ENCODE results near the gene POLR3A. TPM values are rescaled to one million over a fixed set of nuclear protein-coding genes. Genes with fewer than 3 reads are reported as not detected.

The POLR3A gene
- polyA plus RNA-seq, 1 of the 3 experiments (the other 2 are of a cell fraction), result 10.8 TPM

- no peaks in the 10 kb centered on the region for H3K9me3 ChIP-seq
- WGBS (ENCODE audit: low lambda C conversion rate), result 98% methylated on average over 4 of the region's 6 CpGs
- H4K20me1 ChIP-seq (ENCODE audit: insufficient read depth), result no peaks in the 10 kb centered on the region
- TF ChIP-seq EZH2phosphoT487 (IDR thresholded peaks at IDR 0.05; ENCODE audit: borderline replicate concordance, low read depth), result no peak
- TF ChIP-seq FOXJ3 (CRISPR knock-in tag; IDR thresholded peaks at IDR 0.05), result no peak
- TF ChIP-seq ZBTB33 (IDR thresholded peaks at IDR 0.05; ENCODE audit: borderline replicate concordance, low read depth), result no peak
- no peak for TF ChIP-seq NFIC (IDR thresholded peaks at IDR 0.05; ENCODE audit: borderline replicate concordance)
- no peak for DNase-seq
- no peaks in the 10 kb centered on the region; the same call in 1 of the 2 replicates for H3K79me2 ChIP-seq (ENCODE audit: insufficient read depth)
- H3K9me2 ChIP-seq, result no peaks in the 10 kb centered on the region
- no peak overlapping the region for H3K27ac ChIP-seq (ENCODE audit: low read depth in 2 of 2, low read length in 1 of 2)
- ChIA-PET POLR2A (no interaction called here), CTCF (interaction anchor here (0.7 kb wide), 1 partner anchor 128 kb away, joined by 3 read pairs; no protein-coding TSS in a partner anchor)
- no peaks in the 10 kb centered on the region for H3K27me3 ChIP-seq (ENCODE audit: insufficient read depth)
- H3K36me3 ChIP-seq (replicated peaks in 1 of 2; ENCODE audit: control insufficient read depth in 1 of 2, insufficient read depth in 2 of 2, low read length in 1 of 2), result peaks cover 78 to 87% of the 10 kb centered on the region in 2 experiments
- no peak overlapping the region for H3K4me3 ChIP-seq (ENCODE audit: low read depth in 2 of 2, low read length in 1 of 2)
- H3K9ac ChIP-seq, result no peak overlapping the region
- no peaks in the 10 kb centered on the region for H3F3A ChIP-seq (replicated peaks; ENCODE audit: insufficient read depth)
- H3K4me2 ChIP-seq, result no peak overlapping the region
- no peak overlapping the region for H2AFZ ChIP-seq (ENCODE audit: low read depth)
- H3K4me1 ChIP-seq (ENCODE audit: control insufficient read depth in 1 of 2, insufficient read depth in 2 of 2, low read depth in 1 of 2, low read length in 1 of 2), result no peaks in the 10 kb centered on the region
Measured at GRCh38 chr10:78009662-78010061, 19.7 kb downstream of the POLR3A start.

GRCh38 chr10:78007172-78007571 lies 22.1 kb downstream of the POLR3A start:
- Histone ChIP-seq H4K20me1 (ENCODE audit: insufficient read depth) (no peaks in the 10 kb centered on the region), H3K79me2 (ENCODE audit: insufficient read depth) (no peaks in the 10 kb centered on the region; the same call in 1 of the 2 replicates), H3K4me1 (ENCODE audit: control insufficient read depth in 1 of 2, insufficient read depth in 2 of 2, low read depth in 1 of 2, low read length in 1 of 2) (no peaks in the 10 kb centered on the region), H3K4me3 (ENCODE audit: low read depth in 2 of 2, low read length in 1 of 2) (no peak overlapping the region), H3K9me3 (no peaks in the 10 kb centered on the region), H3K27ac (ENCODE audit: low read depth in 2 of 2, low read length in 1 of 2) (no peak overlapping the region), H3K36me3 (replicated peaks in 1 of 2; ENCODE audit: control insufficient read depth in 1 of 2, insufficient read depth in 2 of 2, low read length in 1 of 2) (peaks cover 78 to 81% of the 10 kb centered on the region in 2 experiments), H3F3A (replicated peaks; ENCODE audit: insufficient read depth) (no peaks in the 10 kb centered on the region), H3K9me2 (no peaks in the 10 kb centered on the region), H3K9ac (no peak overlapping the region), H3K4me2 (no peak overlapping the region), H2AFZ (ENCODE audit: low read depth) (no peak overlapping the region), H3K27me3 (ENCODE audit: insufficient read depth) (no peaks in the 10 kb centered on the region)
- no peak for DNase-seq
- ChIA-PET POLR2A (no interaction called here), CTCF (no interaction called here)
- 91% methylated on average over 1 of the region's 1 CpG for whole genome bisulfite sequencing (ENCODE audit: low lambda C conversion rate)
- TF ChIP-seq SIN3A (IDR thresholded peaks at IDR 0.05; ENCODE audit: borderline replicate concordance, low read depth, low read length) (no peak), RAD21 (IDR thresholded peaks at IDR 0.05; ENCODE audit: low read length) (no peak), TCF12 (IDR thresholded peaks at IDR 0.05) (no peak), PBX3 (IDR thresholded peaks at IDR 0.05) (no peak), FOXM1 (IDR thresholded peaks at IDR 0.05; ENCODE audit: low read depth) (no peak), MXI1 (IDR thresholded peaks at IDR 0.05; ENCODE audit: low read depth, low read length) (no peak), EP300 (IDR thresholded peaks at IDR 0.05; ENCODE audit: borderline replicate concordance in 1 of 2, low read depth in 1 of 2, low read length in 1 of 2) (no peak), EZH2phosphoT487 (IDR thresholded peaks at IDR 0.05; ENCODE audit: borderline replicate concordance, low read depth) (no peak)

Data from SK-N-SH (cell line).